ENCODE measurements around the gene GIGYF1.
"Not testable (repeated sequence)": the region's sequence is repeated elsewhere in the genome, so short reads cannot be mapped to it uniquely, and the experiment has no call there.

GIGYF1 gene

GRCh38 chr7:100671353-100672327 lies 22.4 kb downstream of the GIGYF1 start:
- DNase-seq: no peak

GRCh38 chr7:100670074-100670473 lies 24.0 kb downstream of the GIGYF1 start:
- DNase-seq: no peak

GRCh38 chr7:100669106-100669505 lies 24.9 kb downstream of the GIGYF1 start:
- DNase-seq: not testable (repeated sequence)

GRCh38 chr7:100668069-100668449 lies 26.0 kb downstream of the GIGYF1 start:
- no peak for DNase-seq

GRCh38 chr7:100667331-100668068 lies 26.6 kb downstream of the GIGYF1 start:
- DNase-seq: no peak

GRCh38 chr7:100665168-100665726 lies 28.8 kb downstream of the GIGYF1 start:
- no peak for DNase-seq

GRCh38 chr7:100662194-100662776 lies 31.8 kb downstream of the GIGYF1 start:
- DNase-seq: not testable (repeated sequence)

- DNase-seq: peak in 3 of 5 donors; percentile 39 to 45 (median 42)
These were observed 38.0 kb downstream of the GIGYF1 start, which contains the start of gene ACTL6B for GRCh38 chr7:100655908-100656674. ACTL6B (minus strand) TSS chr7:100656448; CDS start chr7:100656354, 94 bp downstream.

- no peak for DNase-seq
These were observed 38.9 kb downstream of the GIGYF1 start for GRCh38 chr7:100654908-100655831.

GRCh38 chr7:100649826-100650565 lies 44.1 kb downstream of the GIGYF1 start:
- DNase-seq: no peak

GRCh38 chr7:100642534-100642907 lies 51.5 kb downstream of the GIGYF1 start:
- DNase-seq: no peak

- no peak for DNase-seq
These were observed 52.1 kb downstream of the GIGYF1 start for GRCh38 chr7:100641860-100642533.

- DNase-seq: no peak
These were observed 52.6 kb downstream of the GIGYF1 start, which contains the start of gene TFR2 for GRCh38 chr7:100641463-100641859. TFR2 (minus strand) TSS chr7:100641552; CDS start chr7:100641509, 43 bp downstream.

GRCh38 chr7:100640517-100641440 lies 53.3 kb downstream of the GIGYF1 start:
- no peak for DNase-seq

- DNase-seq: no peak
These were observed 54.0 kb downstream of the GIGYF1 start for GRCh38 chr7:100639995-100640516.

GRCh38 chr7:100632951-100633717 lies 60.9 kb downstream of the GIGYF1 start:
- peak; percentile 45 to 72 (median 49) for DNase-seq

GRCh38 chr7:100630066-100630465 lies 64.0 kb downstream of the GIGYF1 start:
- no peak for DNase-seq
